Stomach (tissue), 9 donors: ENCODE measurements around the gene NINJ2. TPM values are rescaled to one million over a fixed set of nuclear protein-coding genes. Genes with fewer than 3 reads are reported as not detected.

ENCODE experiments used
- DNase-seq, 2 donors: peaks; one replicate each; pipeline versions ENCODE4 v3.0.0 to v3.0.0-alpha.2; 2013 to 2019
- H3K27ac ChIP-seq, 5 donors: fragments of 200-600 bp in 4 of 5; sonication (generic) in 4 of 5; one replicate each; pipeline ENCODE4 v1.5.1; 2013 to 2019; ENCODE audit warnings: mild to moderate bottlenecking in 1 of 5, moderate library complexity in 1 of 5
- H3K27me3 ChIP-seq, 3 donors: fragments of 200-600 bp; sonication (generic); one replicate each; pipeline ENCODE4 v1.5.1; 2017 to 2019; ENCODE audit warnings: mixed run types in 1 of 3
- H3K36me3 ChIP-seq, 4 donors: fragments of 200-600 bp; sonication (generic); 1 replicate in 3 of 4; 2 replicates in 1 of 4; pipeline ENCODE4 v1.5.1; 2016 to 2019
- H3K4me1 ChIP-seq, 4 donors: fragments of 200-600 bp; sonication (generic); one replicate each; pipeline ENCODE4 v1.5.1; 2016 to 2019
- H3K4me3 ChIP-seq, 4 donors: fragments of 200-600 bp; sonication (generic) in 3 of 4; one replicate each; pipeline ENCODE4 v1.5.1; 2016 to 2019; ENCODE audit warnings: mild to moderate bottlenecking in 1 of 4
- H3K9me3 ChIP-seq, 4 donors: fragments of 200-600 bp; sonication (generic); one replicate each; pipeline ENCODE4 v1.5.1; 2016 to 2019
- CTCF ChIP-seq, 7 experiments: fragments of 450-650 bp in 4 of 7; fragments of 200-600 bp in 3 of 7; sonication (generic) in 3 of 7; IDR thresholded peaks; one replicate each; pipeline ENCODE4 v1.5.1; 2016 to 2019; ENCODE audit warnings: antibody characterized with exemption in 7 of 7, control low read depth in 2 of 7, mild to moderate bottlenecking in 1 of 7
- EP300 ChIP-seq: sonication (generic); formaldehyde crosslinking; IDR thresholded peaks from one replicate; pipeline ENCODE4 v1.6.1; 2017; ENCODE audit warnings: antibody characterized with exemption
- POLR2A ChIP-seq, 4 donors: fragments of 450-650 bp; IDR thresholded peaks; one replicate each; pipeline ENCODE4 v1.6.1; 2016; ENCODE audit warnings: antibody characterized with exemption in 4 of 4, control low read depth in 2 of 4, mild to moderate bottlenecking in 1 of 4, moderate library complexity in 1 of 4
- POLR2AphosphoS5 ChIP-seq, 3 donors: sonication (generic); formaldehyde crosslinking; IDR thresholded peaks; one replicate each; pipeline ENCODE4 v1.6.1; 2016; ENCODE audit warnings: antibody characterized with exemption in 3 of 3
- WGBS, 5 donors: extraction: QIAGEN DNeasy Blood & Tissue Kit in 3 of 5; methylation state at CpG; one replicate each; pipeline versions ENCODE4 v1.1.5 to v1.1.7; 2013 to 2018; 5-methylcytosine and 5-hydroxymethylcytosine counted together
- intact Hi-C: fragments of 100-400 bp; cut with DNase I; formaldehyde crosslinking; loops from one replicate; pipeline ENCODE4 v1.15.1; 2023; ENCODE audit warnings: low total_unique reads
- polyA plus RNA-seq, 3 donors: library from polyadenylated mRNA; stranded (reverse); fragments of 200-250 nt; gene quantifications; one replicate each; pipeline ENCODE4 v1.2.3, GENCODE V29; 2013
- total RNA-seq, 5 donors: library from RNA; depleted of rRNA; stranded (reverse); fragments of >200 nt; gene quantifications; one replicate each; pipeline versions ENCODE4 v1.1.0 to v1.2.3, GENCODE V29; 2014 to 2016
- donor health status: healthy with polysubstance abuse.
- donor health status: Bipolar disorder and iron deficiency.
- donor health status: healthy.

NINJ2 gene
- total and polyA plus RNA-seq, 8 donors = 2.0 to 26.2 (median 5.0) TPM; not detected in 3

GRCh38 chr12:561391-561705, 101.9 kb downstream of the NINJ2 start:
- Histone ChIP-seq H3K9me3 (no peaks in the 10 kb centered on the region), H3K4me1 (peaks cover 0 to 19% (median 11%) of the 10 kb centered on the region in 4 donors), H3K4me3 (no peak overlapping the region), H3K27me3 (no peaks in the 10 kb centered on the region), H3K27ac (peak overlapping the region in 2 of 5 donors; percentile 56 to 69), H3K36me3 (peaks cover 12 to 86% (median 39%) of the 10 kb centered on the region in 4 donors)
- intact Hi-C loops = loop anchor here (10.0 kb wide), 2 partner anchors 183 to 383 kb away; partner anchors contain the start of gene RAD52
- WGBS, 5 donors = 93 to 97% (median 94%) methylated on average over 10 to 14 of the region's 14 CpGs
- no peak for DNase-seq
- no peak for TF ChIP-seq EP300
- TF ChIP-seq POLR2A (IDR thresholded peaks at IDR 0.05) = no peak
- no peak for TF ChIP-seq CTCF (IDR thresholded peaks at IDR 0.05)
- TF ChIP-seq POLR2AphosphoS5 (IDR thresholded peaks at IDR 0.05) = no peak

DNA sequence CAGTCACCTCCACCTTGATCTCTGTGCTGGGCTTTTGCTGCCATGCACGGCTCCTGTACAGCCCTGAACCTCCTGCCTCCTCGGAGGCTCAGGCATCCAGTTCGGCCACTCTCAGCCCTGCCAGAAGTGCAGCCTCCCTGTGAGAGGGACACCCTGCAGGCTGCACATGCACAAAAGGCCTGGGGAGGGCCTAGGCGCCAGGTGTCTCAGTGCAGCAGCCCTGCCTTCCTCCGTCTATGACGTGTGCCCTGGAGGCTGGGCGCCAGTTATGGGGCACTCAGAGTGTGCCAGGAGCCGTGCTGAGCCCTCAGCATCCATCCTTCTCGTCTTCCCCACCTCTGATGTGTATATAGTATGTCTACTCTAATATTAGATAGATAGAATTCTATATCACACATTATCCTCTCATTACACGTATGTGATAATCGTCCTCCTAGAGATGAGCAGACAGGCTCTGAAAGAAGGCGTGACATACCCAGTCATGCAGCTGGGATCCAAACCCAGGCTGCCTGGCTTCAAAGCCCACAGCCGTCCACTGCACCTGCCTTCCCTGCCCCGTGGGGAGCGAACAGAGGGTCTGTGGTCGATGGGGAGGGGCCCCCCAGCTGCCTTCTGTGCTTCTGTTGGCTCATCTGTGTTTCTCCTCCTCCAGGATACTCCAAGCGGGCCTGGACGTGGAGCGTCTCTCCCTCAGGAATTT, 102.4 kb downstream of the NINJ2 start:
- intact Hi-C loops = loop anchor here (10.0 kb wide), 2 partner anchors 184 to 384 kb away; partner anchors contain the start of gene RAD52
- Histone ChIP-seq H3K27me3 (no peaks in the 10 kb centered on the region), H3K4me3 (no peak overlapping the region), H3K27ac (no peak overlapping the region), H3K9me3 (no peaks in the 10 kb centered on the region), H3K4me1 (peaks cover 0 to 19% (median 11%) of the 10 kb centered on the region in 4 donors), H3K36me3 (peaks cover 12 to 89% (median 42%) of the 10 kb centered on the region in 4 donors)
- no peak for TF ChIP-seq EP300
- TF ChIP-seq POLR2A (IDR thresholded peaks at IDR 0.05) = no peak
- no peak for TF ChIP-seq POLR2AphosphoS5 (IDR thresholded peaks at IDR 0.05)
- TF ChIP-seq CTCF (IDR thresholded peaks at IDR 0.05) = no peak
- 81 to 88% (median 85%) methylated on average over 19 of the region's 19 CpGs for WGBS, 5 donors
- no peak for DNase-seq

- intact Hi-C loops = loop anchor here (10.0 kb wide), 2 partner anchors 185 to 385 kb away; partner anchors contain the start of gene RAD52
- WGBS, 5 donors = 82 to 93% (median 88%) methylated on average over 14 of the region's 14 CpGs
- Histone ChIP-seq H3K4me3 (no peak overlapping the region), H3K36me3 (peaks cover 12 to 80% (median 42%) of the 10 kb centered on the region in 4 donors), H3K27me3 (no peaks in the 10 kb centered on the region), H3K9me3 (no peaks in the 10 kb centered on the region), H3K4me1 (peaks cover 0 to 19% (median 11%) of the 10 kb centered on the region in 4 donors), H3K27ac (no peak overlapping the region)
- TF ChIP-seq CTCF (IDR thresholded peaks at IDR 0.05) = no peak
- TF ChIP-seq POLR2AphosphoS5 (IDR thresholded peaks at IDR 0.05) = no peak
- TF ChIP-seq POLR2A (IDR thresholded peaks at IDR 0.05) = no peak
- no peak for TF ChIP-seq EP300
- no peak for DNase-seq
Measured at GRCh38 chr12:559906-560455, 103.3 kb downstream of the NINJ2 start.

GRCh38 chr12:559208-559905, 103.9 kb downstream of the NINJ2 start:
- no peak overlapping the region for H3K4me3 ChIP-seq
- no peaks in the 10 kb centered on the region for H3K9me3 ChIP-seq
- H3K27ac ChIP-seq = no peak overlapping the region
- TF ChIP-seq CTCF (IDR thresholded peaks at IDR 0.05) (no peak), POLR2A (IDR thresholded peaks at IDR 0.05) (no peak), POLR2AphosphoS5 (IDR thresholded peaks at IDR 0.05) (no peak)
- 83 to 92% (median 86%) methylated on average over 10 to 21 of the region's 21 CpGs for WGBS, 5 donors
- intact Hi-C loops = no loop called here
- H3K36me3 ChIP-seq = peaks cover 9 to 79% (median 42%) of the 10 kb centered on the region in 4 donors
- H3K27me3 ChIP-seq = no peaks in the 10 kb centered on the region
- DNase-seq = no peak
- peaks cover 0 to 19% (median 11%) of the 10 kb centered on the region in 4 donors for H3K4me1 ChIP-seq
